Activated CD8-positive, alpha-beta memory T cell treated with anti-CD3 and anti-CD28 coated beads for 4 hours (primary cell): ENCODE results near the gene ANKRD18A.

ENCODE experiments used
- DNase-seq, 2 donors: peaks; one replicate each; pipeline ENCODE4 v3.0.0-alpha.2; 2020; ENCODE audit warnings: low read depth in 2 of 2

ANKRD18A gene

GRCh38 chr9:38529317-38529716, 91.1 kb downstream of the ANKRD18A start:
- no peak for DNase-seq

- no peak for DNase-seq
These were observed 92.9 kb downstream of the ANKRD18A start for GRCh38 chr9:38527503-38527902.

- DNase-seq: no peak
These were observed 93.8 kb downstream of the ANKRD18A start for GRCh38 chr9:38526591-38526990.

GRCh38 chr9:38523121-38523520, 97.3 kb downstream of the ANKRD18A start:
- DNase-seq: no peak

- DNase-seq: no peak
These were observed 98.6 kb downstream of the ANKRD18A start for GRCh38 chr9:38521762-38522161.
